MCF 10A (cell line): Measurements from ENCODE around the gene CIAO2B. TPM values are rescaled to one million over a fixed set of nuclear protein-coding genes. Genes with fewer than 3 reads are reported as not detected.

Source experiments
- BruUV-seq: library from RNA; stranded (reverse); fragments of 400-500 nt; replicated peaks from 2 replicates; lab custom pipeline; 2021; lab: Mats Ljungman, UMichigan
- CTCF ChIA-PET: fragments of 300-600 bp; sonication (Branson Sonifier 250); formaldehyde crosslinking; extraction: SDS; loops from one replicate; lab custom pipeline; 2021; ENCODE audit warnings: antibody characterized with exemption, inconsistent platforms; lab: Yijun Ruan, JAX
- POLR2A ChIA-PET: fragments of 300-600, 350-650 bp; sonication (Branson Sonifier 250); formaldehyde crosslinking; extraction: SDS; loops from one replicate; lab custom pipeline; 2020; ENCODE audit warnings: antibody characterized with exemption, inconsistent platforms; lab: Yijun Ruan, JAX
- DNase-seq: peaks from one replicate; pipeline ENCODE4 v3.0.0-alpha.2; 2018; ENCODE audit not compliant: unreplicated experiment
- H3K27ac Mint-ChIP-seq: one replicate; pipeline ENCODE4 v1.8.0; 2022; ENCODE audit warnings: mild to moderate bottlenecking, low read depth, mixed read lengths; ENCODE audit not compliant: unreplicated experiment
- H3K27me3 Mint-ChIP-seq: one replicate; pipeline ENCODE4 v1.8.0; 2022; ENCODE audit warnings: mixed read lengths; ENCODE audit not compliant: insufficient read depth, unreplicated experiment
- H3K36me3 Mint-ChIP-seq: one replicate; pipeline ENCODE4 v1.8.0; 2022; ENCODE audit warnings: mild to moderate bottlenecking, moderate library complexity, mixed read lengths; ENCODE audit not compliant: insufficient read depth, unreplicated experiment
- H3K4me1 Mint-ChIP-seq: one replicate; pipeline ENCODE4 v1.8.0; 2022; ENCODE audit warnings: mixed read lengths; ENCODE audit not compliant: insufficient read depth, unreplicated experiment
- H3K4me3 Mint-ChIP-seq: one replicate; pipeline ENCODE4 v1.8.0; 2022; ENCODE audit warnings: mild to moderate bottlenecking, moderate library complexity, mixed read lengths; ENCODE audit not compliant: unreplicated experiment
- H3K9me3 Mint-ChIP-seq: one replicate; pipeline ENCODE4 v1.8.0; 2022; ENCODE audit warnings: mixed read lengths; ENCODE audit not compliant: unreplicated experiment
- intact Hi-C: fragments of 100-400 bp; cut with micrococcal nuclease; formaldehyde crosslinking; loops from 2 replicates; pipeline ENCODE4 v1.14.1; 2022
- total RNA-seq: library from RNA; stranded (reverse); gene quantifications from 2 replicates; pipeline ENCODE4 v1.2.3, GENCODE V29; 2022
- TF ChIP-seq, protein P1 (sequence below): fragments of 200-600 bp; IDR thresholded peaks from one replicate; pipeline ENCODE4 v1.8.0; 2022; ENCODE audit warnings: antibody characterized with exemption, mild to moderate bottlenecking; ENCODE audit not compliant: unreplicated experiment

Gene CIAO2B
- total RNA-seq, 1 experiment from 2014 or later, result 133 TPM

DNA sequence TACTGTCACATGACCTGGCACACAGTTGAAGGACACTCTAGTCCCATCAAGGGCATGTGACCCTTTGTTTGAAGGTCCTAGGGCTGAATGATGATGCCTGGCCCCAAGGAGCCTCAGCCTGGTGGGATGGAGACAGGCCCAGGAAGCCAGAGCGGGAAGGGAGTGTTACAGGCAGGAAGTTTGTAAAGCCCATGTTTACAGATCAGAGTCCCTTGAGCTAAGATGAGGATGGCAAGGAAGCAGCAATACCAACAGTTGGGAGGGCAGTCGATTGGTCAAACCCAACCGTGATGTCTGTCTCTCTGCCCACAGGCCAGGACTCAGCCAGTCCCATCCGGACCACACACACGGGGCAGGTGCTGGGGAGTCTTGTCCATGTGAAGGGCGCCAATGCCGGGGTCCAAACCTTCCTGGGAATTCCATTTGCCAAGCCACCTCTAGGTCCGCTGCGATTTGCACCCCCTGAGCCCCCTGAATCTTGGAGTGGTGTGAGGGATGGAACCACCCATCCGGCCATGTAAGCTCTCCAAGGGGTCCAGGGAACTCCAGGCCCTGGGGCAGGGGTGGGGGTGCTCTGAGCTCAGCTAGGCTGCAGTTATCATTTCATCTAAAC lies 3.6 kb upstream of the CIAO2B start:
- intact Hi-C loops, result no loop called here
- Mint-ChIP-seq H3K9me3 (no peaks in the 10 kb centered on the region), H3K27me3 (no peaks in the 10 kb centered on the region), H3K27ac (no peak overlapping the region), H3K36me3 (peaks cover 47% of the 10 kb centered on the region), H3K4me1 (peaks cover 24% of the 10 kb centered on the region), H3K4me3 (peak overlapping the region; percentile 97)
- ChIA-PET POLR2A (interaction anchor here (1.1 to 1.6 kb wide), 3 partner anchors 9 to 43 kb away, joined by 3 to 6 read pairs (median 3); no protein-coding TSS in a partner anchor), CTCF (interaction anchor here (0.7 to 3.2 kb wide), 3 partner anchors 15 to 43 kb away, joined by 3 to 15 read pairs (median 3); no protein-coding TSS in a partner anchor)
- no peak for DNase-seq
- TF ChIP-seq, protein P1, sequence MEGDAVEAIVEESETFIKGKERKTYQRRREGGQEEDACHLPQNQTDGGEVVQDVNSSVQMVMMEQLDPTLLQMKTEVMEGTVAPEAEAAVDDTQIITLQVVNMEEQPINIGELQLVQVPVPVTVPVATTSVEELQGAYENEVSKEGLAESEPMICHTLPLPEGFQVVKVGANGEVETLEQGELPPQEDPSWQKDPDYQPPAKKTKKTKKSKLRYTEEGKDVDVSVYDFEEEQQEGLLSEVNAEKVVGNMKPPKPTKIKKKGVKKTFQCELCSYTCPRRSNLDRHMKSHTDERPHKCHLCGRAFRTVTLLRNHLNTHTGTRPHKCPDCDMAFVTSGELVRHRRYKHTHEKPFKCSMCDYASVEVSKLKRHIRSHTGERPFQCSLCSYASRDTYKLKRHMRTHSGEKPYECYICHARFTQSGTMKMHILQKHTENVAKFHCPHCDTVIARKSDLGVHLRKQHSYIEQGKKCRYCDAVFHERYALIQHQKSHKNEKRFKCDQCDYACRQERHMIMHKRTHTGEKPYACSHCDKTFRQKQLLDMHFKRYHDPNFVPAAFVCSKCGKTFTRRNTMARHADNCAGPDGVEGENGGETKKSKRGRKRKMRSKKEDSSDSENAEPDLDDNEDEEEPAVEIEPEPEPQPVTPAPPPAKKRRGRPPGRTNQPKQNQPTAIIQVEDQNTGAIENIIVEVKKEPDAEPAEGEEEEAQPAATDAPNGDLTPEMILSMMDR, result no peak
- no TSS peak for BruUV-seq

DNA sequence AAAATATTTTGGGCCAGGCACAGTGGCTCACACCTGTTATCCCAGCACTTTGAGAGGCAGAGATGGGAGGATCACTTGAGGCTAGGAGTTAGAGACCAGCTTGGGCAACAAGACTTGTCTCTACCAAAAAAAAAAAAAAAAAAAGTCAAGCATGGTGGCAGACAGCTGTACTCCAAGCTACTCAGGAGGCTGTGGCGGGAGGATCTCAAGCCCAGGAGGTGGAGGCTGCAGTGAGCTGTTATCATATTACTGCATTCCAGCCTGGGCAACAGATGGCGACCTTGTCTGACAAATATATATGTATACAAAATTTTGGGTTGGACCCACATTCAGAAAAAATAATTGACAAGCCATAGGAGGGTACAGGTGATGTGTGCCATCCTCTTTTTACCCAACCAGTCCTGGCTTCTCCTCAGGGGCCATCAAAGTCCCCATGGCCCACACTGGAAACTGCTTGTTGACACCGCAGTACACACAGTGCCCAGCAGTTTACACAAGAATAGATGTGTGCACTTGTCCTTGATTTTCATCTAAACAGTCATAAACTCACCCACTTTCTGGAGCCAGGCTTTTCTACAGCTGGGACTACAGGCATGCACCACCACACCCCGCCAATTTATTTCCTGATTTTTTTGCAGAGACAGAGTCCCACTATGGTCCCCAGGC lies 2.8 kb upstream of the CIAO2B start:
- DNase-seq, result no peak
- peak overlapping the region; percentile 97 for H3K4me3 Mint-ChIP-seq
- no TSS peak for BruUV-seq
- POLR2A ChIA-PET, result interaction anchor here (0.8 to 1.6 kb wide), 9 partner anchors 9 to 271 kb away, joined by 3 to 8 read pairs (median 4); partner anchors contain the start of gene PDP2
- TF ChIP-seq, protein P1, result no peak
- intact Hi-C loops, result no loop called here
- H3K9me3 Mint-ChIP-seq, result no peaks in the 10 kb centered on the region
- H3K27ac Mint-ChIP-seq, result peak overlapping the region; percentile 94
- H3K4me1 Mint-ChIP-seq, result peaks cover 31% of the 10 kb centered on the region
- H3K36me3 Mint-ChIP-seq, result peaks cover 39% of the 10 kb centered on the region
- no peaks in the 10 kb centered on the region for H3K27me3 Mint-ChIP-seq
- CTCF ChIA-PET, result interaction anchor here (0.6 to 1.9 kb wide), 7 partner anchors 8 to 595 kb away, joined by 3 to 10 read pairs (median 4); no protein-coding TSS in a partner anchor

DNA sequence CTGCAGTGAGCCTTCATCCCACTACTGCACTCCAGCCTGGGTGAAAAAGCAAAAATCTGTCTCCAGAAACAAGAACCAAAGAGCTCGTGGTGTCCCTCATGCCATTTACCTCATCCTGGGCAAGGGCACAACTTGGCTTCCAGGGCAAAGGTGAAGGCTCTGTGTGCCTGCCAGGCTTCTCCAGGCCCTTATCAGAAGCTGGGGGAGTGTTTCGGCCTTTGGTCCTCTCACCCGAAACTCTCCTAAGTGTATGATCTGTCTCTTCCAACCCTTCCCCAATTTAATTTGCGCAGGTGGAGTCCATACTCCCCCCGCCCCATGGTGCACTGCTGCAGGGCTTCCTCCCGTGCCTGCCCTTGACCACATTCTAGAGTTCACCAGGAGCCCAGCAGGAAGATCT lies 2.3 kb upstream of the CIAO2B start:
- Mint-ChIP-seq H3K27ac (peak overlapping the region; percentile 94), H3K9me3 (no peaks in the 10 kb centered on the region), H3K36me3 (peaks cover 38% of the 10 kb centered on the region), H3K27me3 (no peaks in the 10 kb centered on the region), H3K4me3 (peak overlapping the region; percentile 97), H3K4me1 (peaks cover 31% of the 10 kb centered on the region)
- no peak for DNase-seq
- ChIA-PET POLR2A (interaction anchor here (0.8 to 1.6 kb wide), 10 partner anchors 9 to 271 kb away, joined by 3 to 8 read pairs (median 4); partner anchors contain the start of gene PDP2), CTCF (interaction anchor here (0.7 to 1.9 kb wide), 6 partner anchors 9 to 596 kb away, joined by 3 to 10 read pairs (median 4); no protein-coding TSS in a partner anchor)
- TF ChIP-seq, protein P1, result no peak
- intact Hi-C loops, result no loop called here
- BruUV-seq, result no TSS peak
